ENCODE data around the gene TBX19.

GRCh38 chr1:168235548-168235885 is 45.2 kb upstream of the TBX19 start:
- no peak for TF ChIP-seq POLR2A (IDR thresholded peaks at IDR 0.05)
- TF ChIP-seq EP300 (IDR thresholded peaks at IDR 0.05), result no peak

Data from tibial nerve (tissue), 3 donors.